Measurements from ENCODE around the gene MUCL3. TPM values are rescaled to one million over a fixed set of nuclear protein-coding genes. Genes with fewer than 3 reads are reported as not detected.

MUCL3 gene
- total and polyA plus RNA-seq, 2 donors (not counting 1 experiment from before 2014, with no cell fraction given), result not detected

DNA sequence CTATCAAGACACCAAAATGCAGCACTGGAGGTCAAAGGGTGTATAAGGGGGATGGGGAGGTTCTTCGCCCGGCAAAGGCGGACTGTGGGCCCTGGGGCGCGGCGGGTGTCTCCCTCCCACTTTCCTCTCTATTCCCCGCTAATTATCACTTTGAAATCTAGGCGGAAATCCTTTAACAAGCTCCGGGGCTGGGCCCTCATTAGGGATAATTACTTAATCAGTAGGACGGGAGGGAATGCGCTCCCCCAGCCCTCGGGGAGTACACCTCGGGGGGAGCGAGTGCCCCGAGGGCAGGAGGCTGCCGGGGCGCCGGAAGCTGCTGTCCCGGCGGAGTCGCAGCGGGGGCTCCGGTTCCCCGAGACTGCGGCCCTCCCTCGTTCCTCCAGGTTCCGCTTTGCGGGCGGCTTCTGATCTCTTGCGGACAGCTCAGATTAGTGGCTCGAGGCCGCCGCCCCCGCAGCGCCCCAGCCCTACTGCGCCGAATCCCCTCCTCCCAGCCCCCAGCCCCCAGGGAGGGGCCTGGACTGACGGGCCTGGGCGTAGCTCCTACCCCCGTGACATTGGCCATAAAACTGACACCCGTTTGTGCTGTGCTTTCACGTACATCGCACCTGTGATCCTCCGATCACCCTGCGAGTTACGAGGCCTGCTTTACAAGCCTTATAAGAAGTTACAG is 14.7 kb downstream of the MUCL3 start:
- peak overlapping the region in 4 of 5 experiments; percentile 51 to 69 (median 54) for H3K4me3 ChIP-seq (ENCODE audit: control extremely low read depth in 1 of 5, extremely low read depth in 1 of 5, insufficient read depth in 1 of 5, low read depth in 2 of 5, low read length in 4 of 5)
- TF ChIP-seq, protein P1, sequence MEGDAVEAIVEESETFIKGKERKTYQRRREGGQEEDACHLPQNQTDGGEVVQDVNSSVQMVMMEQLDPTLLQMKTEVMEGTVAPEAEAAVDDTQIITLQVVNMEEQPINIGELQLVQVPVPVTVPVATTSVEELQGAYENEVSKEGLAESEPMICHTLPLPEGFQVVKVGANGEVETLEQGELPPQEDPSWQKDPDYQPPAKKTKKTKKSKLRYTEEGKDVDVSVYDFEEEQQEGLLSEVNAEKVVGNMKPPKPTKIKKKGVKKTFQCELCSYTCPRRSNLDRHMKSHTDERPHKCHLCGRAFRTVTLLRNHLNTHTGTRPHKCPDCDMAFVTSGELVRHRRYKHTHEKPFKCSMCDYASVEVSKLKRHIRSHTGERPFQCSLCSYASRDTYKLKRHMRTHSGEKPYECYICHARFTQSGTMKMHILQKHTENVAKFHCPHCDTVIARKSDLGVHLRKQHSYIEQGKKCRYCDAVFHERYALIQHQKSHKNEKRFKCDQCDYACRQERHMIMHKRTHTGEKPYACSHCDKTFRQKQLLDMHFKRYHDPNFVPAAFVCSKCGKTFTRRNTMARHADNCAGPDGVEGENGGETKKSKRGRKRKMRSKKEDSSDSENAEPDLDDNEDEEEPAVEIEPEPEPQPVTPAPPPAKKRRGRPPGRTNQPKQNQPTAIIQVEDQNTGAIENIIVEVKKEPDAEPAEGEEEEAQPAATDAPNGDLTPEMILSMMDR (IDR thresholded peaks at IDR 0.05), result no peak
- no peak for TF ChIP-seq EZH2 (IDR thresholded peaks at IDR 0.05; ENCODE audit: borderline replicate concordance, insufficient read depth, low read depth, low read length, poor library complexity, severe bottlenecking)
- CTCF ChIA-PET, result interaction anchor here (0.9 to 1.4 kb wide), 8 partner anchors 9 to 132 kb away, joined by 3 to 4 read pairs (median 4); partner anchors contain the start of genes GTF2H4, MUCL3 and VARS2

DNA sequence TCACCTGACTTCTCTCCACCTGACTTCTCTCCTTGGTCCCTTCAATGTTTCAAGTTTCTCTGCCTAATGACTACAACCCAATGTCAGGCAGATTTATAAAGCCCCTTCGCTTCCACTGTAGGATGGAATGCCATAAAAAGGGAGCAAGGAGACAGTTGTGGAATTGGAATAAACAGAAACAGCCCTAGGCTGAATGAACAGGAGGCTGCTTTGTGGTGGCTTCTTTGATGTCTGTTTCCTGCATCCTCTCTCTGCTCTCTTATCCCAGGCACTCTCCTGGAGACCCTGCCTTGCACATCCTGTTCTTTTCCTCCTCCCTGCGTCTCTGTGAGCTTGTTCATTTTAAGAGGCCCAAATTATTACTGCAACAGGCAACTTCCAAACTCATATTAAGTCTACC is 16.9 kb downstream of the MUCL3 start:
- Histone ChIP-seq H3K27ac (ENCODE audit: low read length in 2 of 2) (no peak overlapping the region), H3K79me2 (ENCODE audit: control insufficient read depth, insufficient read depth, low read length) (no peaks in the 10 kb centered on the region), H3K9ac (ENCODE audit: low read length) (no peak overlapping the region), H3K4me3 (ENCODE audit: control extremely low read depth in 1 of 5, extremely low read depth in 1 of 5, insufficient read depth in 1 of 5, low read depth in 2 of 5, low read length in 4 of 5) (no peak overlapping the region), H2AFZ (ENCODE audit: insufficient read depth, low read depth, low read length, poor library complexity, severe bottlenecking) (no peak overlapping the region), H3K4me2 (replicated peaks; ENCODE audit: low read depth, low read length, poor library complexity, severe bottlenecking) (no peak overlapping the region), H3K4me1 (ENCODE audit: control insufficient read depth in 2 of 2, insufficient read depth in 2 of 2, low read length in 2 of 2) (peaks cover 12 to 20% of the 10 kb centered on the region in 2 donors), H4K20me1 (ENCODE audit: control insufficient read depth, insufficient read depth, low read length, poor library complexity, severe bottlenecking) (no peaks in the 10 kb centered on the region), H3K36me3 (replicated peaks in 1 of 2; ENCODE audit: control extremely low read depth in 1 of 2, control insufficient read depth in 1 of 2, extremely low read depth in 1 of 2, insufficient read depth in 2 of 2, low read length in 1 of 2) (no peaks in the 10 kb centered on the region), H3K9me3 (ENCODE audit: control extremely low read depth in 1 of 3, control insufficient read depth in 2 of 3, insufficient read depth in 1 of 3, low read length in 2 of 3) (no peaks in the 10 kb centered on the region), H3K27me3 (replicated peaks in 1 of 4; ENCODE audit: control extremely low read depth in 1 of 4, control insufficient read depth in 3 of 4, insufficient read depth in 4 of 4, low read length in 3 of 4) (peaks cover 0 to 7% (median 0%) of the 10 kb centered on the region in 4 experiments)
- H3K4me3 Mint-ChIP-seq, result no peak overlapping the region
- H3K27ac Mint-ChIP-seq, result no peak overlapping the region
- no peaks in the 10 kb centered on the region for H3K9me3 Mint-ChIP-seq (ENCODE audit: insufficient read depth)
- CTCF ChIA-PET, result interaction anchor here (0.8 kb wide), 1 partner anchor 130 kb away, joined by 3 read pairs; no protein-coding TSS in a partner anchor
- no peak for TF ChIP-seq EZH2 (IDR thresholded peaks at IDR 0.05; ENCODE audit: borderline replicate concordance, insufficient read depth, low read depth, low read length, poor library complexity, severe bottlenecking)
- TF ChIP-seq, protein P1 (IDR thresholded peaks at IDR 0.05), result no peak
- peaks cover 17% of the 10 kb centered on the region for H3K4me1 Mint-ChIP-seq
- WGBS (ENCODE audit: insufficient coverage), result 89% methylated on average over 1 of the region's 2 CpGs
- peaks cover 20% of the 10 kb centered on the region for H3K27me3 Mint-ChIP-seq
- intact Hi-C loops (cut with micrococcal nuclease), result no loop called here
- POLR2A ChIA-PET, result no interaction called here
- no peak for ATAC-seq (ENCODE audit: low read depth)
- DNase-seq, result no peak

More for the DNA sequence above, 14.7 kb downstream of the MUCL3 start:
- Histone ChIP-seq H3K27ac (ENCODE audit: low read length in 2 of 2) (peak overlapping the region; percentile 30 to 67), H4K20me1 (ENCODE audit: control insufficient read depth, insufficient read depth, low read length, poor library complexity, severe bottlenecking) (no peaks in the 10 kb centered on the region), H2AFZ (ENCODE audit: insufficient read depth, low read depth, low read length, poor library complexity, severe bottlenecking) (peak overlapping the region; percentile 89), H3K4me1 (ENCODE audit: control insufficient read depth in 2 of 2, insufficient read depth in 2 of 2, low read length in 2 of 2) (peaks cover 12 to 20% of the 10 kb centered on the region in 2 donors), H3K4me2 (replicated peaks; ENCODE audit: low read depth, low read length, poor library complexity, severe bottlenecking) (peak overlapping the region; percentile 83), H3K9me3 (ENCODE audit: control extremely low read depth in 1 of 3, control insufficient read depth in 2 of 3, insufficient read depth in 1 of 3, low read length in 2 of 3) (no peaks in the 10 kb centered on the region), H3K36me3 (replicated peaks in 1 of 2; ENCODE audit: control extremely low read depth in 1 of 2, control insufficient read depth in 1 of 2, extremely low read depth in 1 of 2, insufficient read depth in 2 of 2, low read length in 1 of 2) (no peaks in the 10 kb centered on the region), H3K9ac (ENCODE audit: low read length) (peak overlapping the region; percentile 70), H3K27me3 (replicated peaks in 1 of 4; ENCODE audit: control extremely low read depth in 1 of 4, control insufficient read depth in 3 of 4, insufficient read depth in 4 of 4, low read length in 3 of 4) (peaks cover 0 to 4% (median 1%) of the 10 kb centered on the region in 4 experiments), H3K79me2 (ENCODE audit: control insufficient read depth, insufficient read depth, low read length) (no peaks in the 10 kb centered on the region)
- POLR2A ChIA-PET, result interaction anchor here (0.8 to 1.3 kb wide), 3 partner anchors 42 to 71 kb away, joined by 3 to 6 read pairs (median 3); partner anchors contain the start of genes DDR1 and VARS2
- intact Hi-C loops (cut with micrococcal nuclease), result no loop called here
- WGBS (ENCODE audit: insufficient coverage), result 0% methylated on average over 32 of the region's 46 CpGs
- DNase-seq, result peak; percentile 88
- H3K4me3 Mint-ChIP-seq, result peak overlapping the region; percentile 91
- H3K9me3 Mint-ChIP-seq (ENCODE audit: insufficient read depth), result no peaks in the 10 kb centered on the region
- H3K4me1 Mint-ChIP-seq, result peaks cover 17% of the 10 kb centered on the region
- H3K27me3 Mint-ChIP-seq, result peaks cover 13% of the 10 kb centered on the region
- peak; percentile 91 for ATAC-seq (ENCODE audit: low read depth)
- H3K27ac Mint-ChIP-seq, result peak overlapping the region; percentile 90
